Activated T-helper 1 cell treated with Interleukin-2 at 50 U/mL for 16 hours (primary cell): Measurements from ENCODE around the gene TMIGD3.
"Not testable (repeated sequence)": the region's sequence is repeated elsewhere in the genome, so short reads cannot be mapped to it uniquely, and the experiment has no call there.

Source experiments
- DNase-seq: peaks from one replicate; pipeline ENCODE4 v3.0.0-alpha.2; 2020; ENCODE audit warnings: low read depth

Gene TMIGD3

GRCh38 chr1:111503585-111504060 is at the start of gene TMIGD3, which contains the start of gene ADORA3:
Gene TMIGD3 (minus strand): TSS chr1:111503633. CDS start chr1:111503354, 279 bp downstream.
Gene ADORA3 (minus strand): TSS chr1:111503633. CDS start chr1:111503354, 279 bp downstream.
- no peak for DNase-seq

GRCh38 chr1:111553196-111553595 is 49.8 kb upstream of the TMIGD3 start:
- no peak for DNase-seq

DNA sequence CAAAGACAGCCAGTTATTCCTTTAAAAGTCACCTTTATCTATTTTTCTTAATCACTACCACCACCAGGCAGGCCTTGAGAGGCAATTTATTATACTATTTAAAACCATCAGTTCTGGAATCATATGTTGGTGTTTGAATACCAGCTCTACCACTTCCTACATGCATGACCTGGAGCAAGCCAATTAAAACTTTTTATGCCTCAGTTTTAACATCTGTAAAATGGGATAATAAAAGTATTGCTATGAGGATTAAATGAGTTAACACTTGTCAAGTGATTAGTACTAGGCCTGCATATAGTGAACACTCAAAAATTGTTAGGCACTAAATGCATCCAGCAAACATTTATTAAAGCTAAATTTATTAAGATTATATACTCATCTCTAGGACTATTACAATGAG is 49.2 kb upstream of the TMIGD3 start:
- DNase-seq = no peak

GRCh38 chr1:111551623-111552411 is 48.4 kb upstream of the TMIGD3 start:
- DNase-seq = no peak

DNA sequence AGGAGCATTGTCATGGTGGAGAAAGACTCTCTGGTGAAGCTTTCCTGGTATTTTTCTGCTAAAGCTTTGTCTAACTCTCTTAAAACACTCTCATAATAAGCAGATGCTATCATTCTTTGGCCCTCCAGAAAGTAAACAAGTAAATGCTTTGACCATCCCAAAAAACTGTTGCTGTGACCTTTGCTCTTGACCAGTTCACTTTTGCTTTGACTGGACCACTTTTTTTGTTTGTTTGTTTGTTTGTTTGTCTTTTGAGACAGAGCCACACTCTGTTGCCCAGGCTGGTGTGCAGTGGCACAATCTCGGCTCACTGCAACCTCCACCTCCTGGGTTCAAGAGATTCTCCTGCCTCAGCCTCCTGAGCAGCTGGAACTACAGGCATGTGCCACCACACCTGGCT is 44.4 kb upstream of the TMIGD3 start:
- DNase-seq = not testable (repeated sequence)

DNA sequence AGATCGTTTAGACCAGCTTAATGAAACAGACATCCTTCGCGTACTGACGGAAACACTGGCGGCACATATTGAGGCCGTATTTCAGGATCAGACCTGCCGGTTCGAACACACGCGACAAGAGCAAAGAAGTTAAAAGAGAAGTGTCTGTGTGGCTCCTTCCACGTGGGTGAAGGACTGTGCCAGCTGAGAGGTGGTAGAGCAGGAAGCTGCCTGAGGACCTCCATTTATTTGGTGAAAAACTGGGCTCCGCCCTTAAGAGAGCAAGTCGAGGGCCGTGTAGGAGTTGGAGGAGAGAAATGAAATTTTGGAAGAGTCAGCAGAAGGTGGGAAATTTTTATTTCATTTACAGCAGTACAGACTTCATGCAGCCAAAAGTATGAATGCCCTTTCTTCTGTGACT is 38.8 kb upstream of the TMIGD3 start:
- DNase-seq = no peak

DNA sequence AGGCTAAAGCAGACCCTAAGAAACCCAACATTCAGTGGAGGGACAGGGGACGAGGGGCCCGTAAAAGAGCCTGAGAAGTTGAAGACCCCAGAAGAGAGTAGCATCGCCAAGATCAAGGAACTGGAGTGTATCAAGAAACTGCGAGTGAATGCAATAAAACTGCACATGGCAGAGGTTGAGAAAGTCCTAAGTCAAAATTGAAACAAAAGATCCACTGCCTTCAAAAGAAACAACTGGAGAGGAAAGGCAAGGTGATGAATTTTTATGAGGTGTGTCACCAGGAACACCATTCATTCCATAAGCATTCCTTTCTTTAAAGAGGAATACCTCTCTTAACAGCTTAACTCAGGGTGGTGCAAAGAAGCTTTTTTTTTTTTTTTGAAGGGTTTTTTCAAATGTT is 38.3 kb upstream of the TMIGD3 start:
- DNase-seq = no peak

DNA sequence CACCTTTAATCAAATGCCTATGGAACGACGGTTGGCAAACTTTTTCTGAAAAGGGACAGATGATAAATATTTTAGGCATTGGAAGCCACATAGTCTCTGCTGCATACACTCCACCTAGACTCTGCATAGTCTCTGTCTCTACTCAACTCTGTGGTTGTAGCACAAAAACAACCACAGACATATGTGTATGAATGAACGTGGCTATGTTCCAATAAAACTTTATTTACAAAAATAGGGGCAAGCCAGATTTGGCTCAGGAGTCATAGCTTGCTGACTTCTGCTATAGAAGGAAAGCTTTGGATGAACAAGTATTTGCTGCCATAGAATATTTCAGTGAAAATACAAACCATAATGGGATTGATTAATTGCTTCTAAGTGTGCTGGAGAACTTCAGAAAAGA is 37.5 kb upstream of the TMIGD3 start:
- DNase-seq = no peak

- no peak for DNase-seq
Measured at GRCh38 chr1:111538343-111539025, 35.1 kb upstream of the TMIGD3 start.

GRCh38 chr1:111535256-111536191 is 32.1 kb upstream of the TMIGD3 start:
- no peak for DNase-seq

GRCh38 chr1:111520053-111520452 is 16.6 kb upstream of the TMIGD3 start:
- DNase-seq = no peak

DNA sequence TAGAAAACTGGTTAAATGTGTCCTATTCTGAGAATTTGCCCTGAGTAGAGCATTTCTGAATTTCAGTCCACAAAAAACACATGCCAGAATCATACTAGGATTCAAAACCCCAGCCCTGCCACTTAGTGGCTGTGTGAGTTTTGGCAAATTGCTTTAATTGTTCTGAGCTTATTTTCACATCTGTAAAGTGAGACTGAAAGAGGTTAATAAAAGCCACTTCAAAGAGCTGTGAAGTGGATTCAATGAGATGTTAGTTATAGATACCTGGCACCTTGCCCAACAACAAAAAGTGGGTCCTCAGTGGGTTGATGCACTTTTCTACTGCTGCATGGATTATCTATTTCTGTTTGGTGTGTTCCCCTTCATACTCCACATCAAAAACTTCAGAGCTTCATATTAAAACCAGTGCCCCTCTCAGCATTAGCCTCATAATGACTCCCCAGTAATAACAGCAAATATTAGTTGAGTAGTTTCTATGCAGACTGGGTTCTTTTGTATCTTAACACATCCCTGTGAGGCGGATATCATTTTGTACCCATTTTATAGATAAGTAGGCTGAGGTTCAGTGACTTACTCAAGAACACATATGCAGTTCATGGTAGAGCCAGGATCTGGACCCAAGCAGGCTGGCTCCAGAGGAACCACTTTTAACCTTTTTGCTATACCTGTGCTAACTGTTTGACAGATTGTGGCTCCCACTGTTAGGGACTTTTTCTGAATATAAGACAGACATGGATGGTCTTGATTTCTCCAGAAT is 14.2 kb upstream of the TMIGD3 start:
- DNase-seq = no peak

DNA sequence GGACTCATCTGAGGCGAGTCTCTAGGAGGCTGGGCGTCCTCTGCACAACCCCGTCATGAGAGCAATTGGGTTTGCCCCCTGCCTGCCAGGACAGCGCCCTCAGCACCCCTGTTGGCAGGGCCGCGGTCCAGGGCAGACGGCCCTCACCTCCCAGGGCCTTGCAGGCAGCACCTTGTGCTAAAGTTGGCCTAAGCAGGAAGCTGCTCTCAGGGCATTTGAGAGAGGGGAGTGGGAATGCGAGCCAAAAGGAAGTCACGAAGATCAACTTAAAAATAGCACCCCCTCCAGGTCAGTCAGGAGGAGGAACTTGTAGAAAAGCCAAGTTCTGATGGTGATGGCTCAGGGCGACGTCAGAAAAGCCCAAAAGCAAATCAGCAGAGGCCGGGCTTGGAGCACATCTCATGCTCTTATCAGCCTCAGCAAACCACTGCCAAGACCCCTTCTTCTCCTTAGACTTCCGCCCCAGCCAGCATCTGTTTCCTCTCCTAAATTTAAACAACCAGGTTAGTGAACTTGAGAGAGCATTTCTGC is 12.6 kb upstream of the TMIGD3 start:
- no peak for DNase-seq

- DNase-seq = no peak
Measured at GRCh38 chr1:111515291-111516004, 12.0 kb upstream of the TMIGD3 start.

DNA sequence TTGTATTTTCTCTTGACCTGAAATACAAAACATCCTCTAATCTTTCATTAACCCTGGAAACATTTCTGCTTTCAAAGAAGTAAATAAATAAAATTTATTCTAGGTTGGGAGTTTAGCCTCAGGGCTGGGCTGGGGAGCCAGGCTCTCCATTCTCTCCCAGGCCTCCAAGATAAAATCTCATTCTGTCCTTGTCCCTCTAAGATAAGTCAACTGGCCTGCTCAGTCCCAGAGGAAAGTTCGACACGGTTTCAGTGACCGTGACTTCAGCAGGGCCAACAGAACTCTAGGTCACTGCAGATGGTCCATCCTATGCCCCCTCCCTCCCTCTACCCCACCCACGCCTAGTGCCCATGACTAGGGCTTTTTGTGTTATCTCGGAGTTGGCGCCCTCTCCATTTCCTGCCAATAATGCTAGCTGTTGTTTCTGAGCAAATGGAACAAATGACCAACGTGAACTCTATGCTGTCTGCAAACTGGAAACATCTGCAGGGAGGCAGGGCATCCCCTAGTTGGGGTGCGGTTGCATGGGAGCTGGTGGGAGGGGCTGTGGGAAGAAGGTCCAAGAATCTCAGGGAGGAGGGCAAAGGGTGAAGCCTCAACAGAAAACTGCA is 10.1 kb upstream of the TMIGD3 start:
- no peak for DNase-seq

DNA sequence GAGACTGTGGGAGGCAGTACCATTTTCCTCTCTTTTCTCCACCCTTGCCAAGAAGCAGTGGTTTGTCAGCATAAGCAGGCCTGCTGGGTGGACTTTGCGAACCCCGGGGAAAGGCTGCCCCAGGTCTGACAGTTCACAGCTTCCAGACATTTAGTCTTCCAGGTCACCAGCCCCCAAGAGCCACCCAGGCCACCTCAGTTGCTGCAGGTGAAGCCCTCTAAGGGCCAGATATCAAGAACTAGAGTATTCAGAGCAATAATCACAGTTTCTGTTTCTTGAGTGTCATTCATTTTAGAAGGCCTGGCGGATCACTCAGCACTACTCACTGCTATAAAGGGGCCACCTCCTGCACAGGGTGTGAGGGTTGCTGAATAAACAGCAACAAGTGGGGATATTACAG is 9.5 kb upstream of the TMIGD3 start:
- no peak for DNase-seq

DNA sequence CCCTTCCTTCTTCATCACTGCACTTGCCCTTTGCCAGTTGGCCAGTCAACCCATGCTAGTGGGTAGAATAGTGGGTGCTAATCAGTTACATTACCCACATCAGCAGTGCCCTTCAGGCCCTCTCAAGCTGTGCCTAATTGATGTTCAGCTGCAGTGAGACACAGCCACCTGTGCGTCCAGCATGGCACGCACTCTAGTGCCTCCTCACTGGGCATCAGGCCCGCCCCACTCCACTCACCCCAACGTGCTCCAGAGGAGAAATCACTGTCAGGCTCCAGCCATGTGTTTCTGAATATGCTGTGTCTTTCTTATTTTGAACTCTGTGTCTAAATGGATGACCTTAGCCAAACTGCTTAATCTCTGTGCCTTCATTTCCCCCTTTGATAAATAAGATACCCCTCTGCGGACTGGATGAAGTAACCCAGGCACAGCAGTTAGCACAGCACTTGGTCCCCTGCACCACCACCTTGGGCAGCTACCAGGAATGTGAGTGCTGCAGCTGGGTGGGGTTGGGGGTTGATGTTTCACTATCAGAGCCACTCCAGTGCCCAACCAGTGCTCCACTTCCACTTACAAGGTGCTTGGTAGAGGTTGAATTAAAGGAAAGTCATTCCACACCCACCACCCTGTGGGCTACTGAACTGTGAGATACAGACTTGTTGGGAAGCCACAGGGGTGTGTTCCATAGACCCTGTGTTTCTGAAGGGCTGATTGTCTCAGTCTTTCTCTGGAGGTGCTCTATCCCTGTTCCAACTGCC is 8.9 kb upstream of the TMIGD3 start:
- no peak for DNase-seq

DNA sequence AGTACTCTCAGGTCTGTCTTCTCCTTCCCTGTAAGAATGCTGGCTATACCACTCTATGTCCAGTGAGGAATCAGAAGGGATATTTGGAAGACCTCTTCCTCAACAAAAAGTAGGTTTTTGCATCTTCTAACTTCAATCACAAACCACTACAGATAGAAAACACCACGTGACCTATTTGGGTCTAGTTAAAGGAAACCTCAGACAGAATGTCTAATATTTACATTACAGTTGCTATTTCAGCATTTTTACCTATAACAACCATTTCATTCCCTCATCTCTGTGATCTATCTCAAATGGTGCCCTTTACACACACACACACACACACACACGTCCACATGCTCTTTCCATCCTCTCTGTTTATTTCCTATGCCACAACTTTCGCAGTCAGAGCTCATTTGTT is 7.9 kb upstream of the TMIGD3 start:
- no peak for DNase-seq

- DNase-seq = no peak
Measured at GRCh38 chr1:111509997-111510375, 6.6 kb upstream of the TMIGD3 start.
